ENCODE measurements around the gene PCCA. TPM values are rescaled to one million over a fixed set of nuclear protein-coding genes. Genes with fewer than 3 reads are reported as not detected.
"Not testable (repeated sequence)": the region's sequence is repeated elsewhere in the genome, so short reads cannot be mapped to it uniquely, and the experiment has no call there.

PCCA gene
- total RNA-seq, 1 experiment from 2014 or later = 14.8 TPM

- DNase-seq (ENCODE audit: low spot score) = not testable (repeated sequence)
These were observed 435.8 kb downstream of the PCCA start for GRCh38 chr13:100524688-100525087.

- DNase-seq (ENCODE audit: low spot score) = no peak
These were observed 436.8 kb downstream of the PCCA start for GRCh38 chr13:100525453-100526317.

DNA sequence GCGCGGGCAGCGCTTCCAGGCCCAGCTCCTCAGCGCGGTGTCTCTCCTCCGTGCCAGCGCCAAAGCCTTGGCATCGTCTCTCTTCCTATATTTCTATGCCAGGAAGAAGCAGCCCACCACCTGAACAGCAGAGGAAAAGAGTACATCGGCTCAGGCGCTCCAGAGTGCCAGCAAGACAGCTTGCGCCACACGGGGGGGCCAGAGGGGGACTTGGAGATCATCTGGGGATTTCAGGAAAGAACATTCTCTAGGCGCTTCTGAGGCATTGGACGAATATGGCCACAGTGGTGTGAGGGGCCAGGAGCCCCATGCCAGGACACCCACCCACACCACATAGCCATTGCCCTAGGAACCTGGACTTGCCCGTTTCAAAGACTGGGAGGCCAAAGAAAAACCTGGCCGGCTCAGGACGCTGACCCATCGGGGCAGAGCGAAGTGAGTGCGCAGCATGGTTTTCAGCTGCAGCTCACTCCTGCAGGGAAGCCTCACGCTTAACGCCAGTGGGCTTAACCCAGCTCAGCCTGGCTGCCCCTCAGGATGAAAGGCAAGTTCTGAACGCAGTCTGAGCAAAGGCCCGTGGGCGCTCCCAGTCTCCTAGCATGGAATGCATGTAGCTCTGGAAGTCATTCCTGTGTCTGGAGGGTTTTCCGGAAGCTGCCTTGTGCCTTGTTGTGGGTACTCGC, 437.6 kb downstream of the PCCA start:
- no peak for DNase-seq (ENCODE audit: low spot score)

GRCh38 chr13:100527644-100528043, 438.8 kb downstream of the PCCA start:
- no peak for DNase-seq (ENCODE audit: low spot score)

- DNase-seq (ENCODE audit: low spot score) = no peak
These were observed 439.5 kb downstream of the PCCA start for GRCh38 chr13:100528353-100528752.

GRCh38 chr13:100528820-100529219, 439.9 kb downstream of the PCCA start:
- DNase-seq (ENCODE audit: low spot score) = no peak

DNA sequence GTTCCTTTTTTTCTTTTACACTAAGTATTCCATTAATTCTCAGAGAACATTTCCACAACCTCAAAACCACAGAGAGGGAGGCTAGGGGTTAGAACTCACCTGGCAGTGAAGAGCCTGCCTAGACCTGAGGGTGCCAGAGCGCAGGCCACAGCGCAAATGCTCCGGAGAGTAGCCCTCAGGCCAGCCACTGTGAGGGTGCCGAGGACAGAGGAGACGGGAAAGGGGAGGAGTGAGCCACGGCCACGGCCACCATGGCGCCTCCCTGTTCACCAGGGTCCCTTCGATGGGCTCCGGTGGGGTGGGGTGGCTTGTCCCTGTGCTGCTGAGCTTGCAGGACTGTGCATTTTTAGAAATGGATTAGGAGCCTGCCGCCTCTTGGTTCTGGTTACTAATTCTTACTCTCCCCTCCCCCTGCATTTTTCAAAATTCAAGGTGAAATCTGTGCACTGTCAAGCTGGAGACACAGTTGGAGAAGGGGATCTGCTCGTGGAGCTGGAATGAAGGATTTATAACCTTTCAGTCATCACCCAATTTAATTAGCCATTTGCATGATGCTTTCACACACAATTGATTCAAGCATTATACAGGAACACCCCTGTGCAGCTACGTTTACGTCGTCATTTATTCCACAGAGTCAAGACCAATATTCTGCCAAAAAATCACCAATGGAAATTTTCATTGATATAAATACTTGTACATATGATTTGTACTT, 440.9 kb downstream of the PCCA start:
- DNase-seq (ENCODE audit: low spot score) = no peak

GRCh38 chr13:100530671-100531213, 441.8 kb downstream of the PCCA start:
- no peak for DNase-seq (ENCODE audit: low spot score)

- DNase-seq (ENCODE audit: low spot score) = no peak
These were observed 443.3 kb downstream of the PCCA start for GRCh38 chr13:100532090-100532766.

- DNase-seq (ENCODE audit: low spot score) = no peak
These were observed 444.0 kb downstream of the PCCA start for GRCh38 chr13:100532836-100533435.

GRCh38 chr13:100533588-100534041, 444.7 kb downstream of the PCCA start:
- DNase-seq (ENCODE audit: low spot score) = no peak

GRCh38 chr13:100534147-100534843, 445.4 kb downstream of the PCCA start:
- DNase-seq (ENCODE audit: low spot score) = no peak

DNA sequence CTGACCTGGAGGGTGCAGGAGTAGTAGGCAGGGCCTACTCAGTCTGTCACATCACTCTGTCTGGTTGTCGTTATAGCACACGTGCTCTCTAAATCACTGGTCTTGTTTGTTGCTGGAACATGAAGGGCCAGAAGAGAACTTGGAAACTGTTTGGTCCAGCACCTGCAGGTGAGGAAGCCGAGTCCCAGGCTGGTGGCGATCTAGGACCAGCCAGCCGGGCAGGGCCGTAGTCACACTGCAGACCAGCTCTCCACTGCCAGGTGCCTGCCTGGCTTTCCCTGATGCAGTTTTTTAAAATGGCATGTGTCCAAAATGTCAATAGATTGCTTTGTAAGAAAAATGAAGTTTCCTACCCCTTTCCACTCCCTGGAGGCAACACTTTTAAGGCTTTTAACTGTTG, 446.0 kb downstream of the PCCA start:
- no peak for DNase-seq (ENCODE audit: low spot score)

DNA sequence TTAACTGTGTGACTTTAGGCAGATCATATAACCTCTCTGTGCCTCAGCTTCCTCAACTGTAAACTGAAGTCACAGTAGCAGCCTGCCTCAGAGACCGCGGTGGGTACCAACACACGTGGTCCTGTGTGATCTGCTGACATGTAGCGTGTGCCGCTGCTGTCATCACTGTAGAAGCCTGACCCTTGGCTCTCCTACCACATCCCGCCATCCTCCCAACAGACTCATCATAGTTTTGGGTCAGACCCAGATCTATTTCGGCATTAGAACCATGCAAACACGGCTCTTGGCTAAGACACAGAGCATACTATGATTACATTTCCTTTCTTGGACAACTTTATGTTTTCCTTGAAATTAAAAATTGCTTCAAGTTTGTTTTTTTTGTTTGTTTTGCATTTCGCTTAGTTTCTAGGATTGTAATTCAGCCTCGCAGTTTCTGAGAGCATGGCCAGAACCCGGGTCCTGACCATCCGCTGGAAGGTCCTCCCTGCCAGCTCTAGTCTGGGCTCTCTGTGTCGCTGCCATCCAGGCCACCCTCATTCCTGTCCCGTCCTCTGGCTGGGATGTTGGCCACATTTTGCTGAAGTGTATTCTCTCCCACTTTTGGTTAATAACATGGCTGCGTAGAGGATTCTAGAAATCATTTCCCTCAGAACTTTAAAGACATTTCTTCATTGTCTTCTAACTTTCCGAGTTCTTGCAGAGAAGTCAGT, 446.7 kb downstream of the PCCA start:
- DNase-seq (ENCODE audit: low spot score) = no peak

GRCh38 chr13:100536643-100537180, 447.8 kb downstream of the PCCA start:
- no peak for DNase-seq (ENCODE audit: low spot score)

- no peak for DNase-seq (ENCODE audit: low spot score)
These were observed 448.6 kb downstream of the PCCA start for GRCh38 chr13:100537486-100537885.

DNA sequence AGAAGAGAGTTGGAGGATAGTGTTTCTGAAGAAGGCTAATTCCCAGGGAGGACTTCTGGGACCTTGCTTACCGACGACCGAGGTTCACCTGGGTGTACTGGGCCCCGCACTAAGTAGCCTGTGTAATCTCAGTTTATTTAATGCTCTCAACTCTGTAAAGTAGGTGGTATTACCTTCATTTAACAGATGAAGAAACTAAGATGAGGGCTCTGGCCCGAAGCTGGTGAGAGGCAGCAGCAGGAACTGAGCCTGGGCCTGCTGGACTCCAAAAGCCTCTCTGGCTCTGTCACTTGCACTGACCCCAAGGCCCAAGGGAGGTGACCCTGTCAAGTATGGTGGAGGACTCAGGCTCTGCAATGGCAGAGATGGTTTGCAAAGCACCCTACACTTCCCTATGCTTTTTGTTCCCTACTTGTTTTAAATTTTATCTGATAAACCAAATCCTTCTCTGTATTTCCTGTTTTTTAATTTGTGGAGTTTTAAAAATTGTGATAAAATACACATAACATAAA, 449.1 kb downstream of the PCCA start:
- no peak for DNase-seq (ENCODE audit: low spot score)

DNA sequence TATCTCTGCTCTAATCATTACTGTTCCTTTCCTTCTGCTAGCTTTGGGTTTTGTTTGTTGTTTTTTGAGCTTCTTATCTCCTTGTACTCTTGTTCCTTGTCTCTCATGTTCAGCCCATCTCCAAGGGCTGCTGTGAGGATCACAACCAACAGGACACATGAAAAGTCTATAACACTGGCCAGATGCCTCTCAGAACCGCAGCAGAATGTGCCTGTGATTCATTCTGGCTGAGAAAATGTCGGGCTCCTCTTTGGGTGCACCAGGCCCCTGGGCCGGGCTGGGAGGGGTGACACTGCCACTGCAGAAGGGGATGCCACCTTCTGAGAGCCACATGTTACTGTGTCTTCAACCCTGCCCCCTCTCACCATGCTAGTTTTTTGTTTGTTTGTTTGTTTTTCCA, 451.7 kb downstream of the PCCA start:
- DNase-seq (ENCODE audit: low spot score) = no peak
